Spleen (tissue), 7 donors: Measurements from ENCODE around the gene BAHCC1.

Experiments
- CTCF ChIP-seq, 11 experiments: fragments of 200-600 bp in 7 of 11; fragments of 450-650 bp in 4 of 11; sonication (generic) in 4 of 11; IDR thresholded peaks in 8 of 11; conservative IDR thresholded peaks in 3 of 11; 1 replicate in 7 of 11; 2 replicates in 4 of 11; pipeline versions ENCODE4 v1.4.0 to v1.8.0; 2016 to 2021; ENCODE audit warnings: antibody characterized with exemption in 11 of 11, inconsistent platforms in 4 of 11, mild to moderate bottlenecking in 1 of 11
- POLR2A ChIP-seq, 3 donors: fragments of 450-650 bp; IDR thresholded peaks; one replicate each; pipeline ENCODE4 v1.5.1; 2017; ENCODE audit warnings: antibody characterized with exemption in 3 of 3, mild to moderate bottlenecking in 1 of 3
- POLR2AphosphoS5 ChIP-seq, 3 donors: sonication (generic); formaldehyde crosslinking; IDR thresholded peaks; one replicate each; pipeline ENCODE4 v1.5.1; 2017; ENCODE audit warnings: antibody characterized with exemption in 3 of 3
- donor health status: DM: no; HTN: no; CAD: no; lungs with moderate emphysema.
- donor health status: DM: no; HTN: no; CAD: no.
- donor health status: DM: no; HTN: no; CAD: no.

- no peak for TF ChIP-seq CTCF (IDR thresholded peaks at IDR 0.05 in 8 of 11, conservative IDR thresholded peaks at IDR 0.05 in 3 of 11)
- TF ChIP-seq POLR2A (IDR thresholded peaks at IDR 0.05), result no peak
- TF ChIP-seq POLR2AphosphoS5 (IDR thresholded peaks at IDR 0.05), result peak; percentile 18 to 72 (median 58)
These were observed 6.5 kb upstream of the BAHCC1 start for GRCh38 chr17:81388612-81389367.
